Testis (tissue), 2 donors: ENCODE results near the gene PRDM8.

Experiments
- CTCF ChIP-seq, 3 experiments: fragments of 450-650 bp in 2 of 3; fragments of 200-600 bp in 1 of 3; sonication (generic) in 1 of 3; IDR thresholded peaks; one replicate each; pipeline ENCODE4 v1.5.1; 2016 to 2019; ENCODE audit warnings: antibody characterized with exemption in 3 of 3, mild to moderate bottlenecking in 2 of 3, moderate library complexity in 1 of 3
- POLR2A ChIP-seq: fragments of 450-650 bp; IDR thresholded peaks from one replicate; pipeline ENCODE4 v1.6.1; 2017; ENCODE audit warnings: antibody characterized with exemption, mild to moderate bottlenecking, moderate library complexity

- no peak for TF ChIP-seq CTCF (IDR thresholded peaks at IDR 0.05)
- no peak for TF ChIP-seq POLR2A
Observed at GRCh38 chr4:80204433-80205011, 7.2 kb downstream of the PRDM8 start.
